Fibroblast of pulmonary artery (primary cell): Measurements from ENCODE around the gene TCHH.

Experiments
- DNase-seq: peaks from one replicate; pipeline ENCODE4 v3.0.0-alpha.2; 2010; ENCODE audit warnings: low read depth
- H3K4me3 ChIP-seq: replicated peaks from 2 replicates; pipeline ENCODE4 v1.5.1; 2011; ENCODE audit warnings: low read depth, mild to moderate bottlenecking, control low read depth, low read length, moderate library complexity
- CTCF ChIP-seq: IDR thresholded peaks from 2 replicates; pipeline ENCODE4 v1.5.1; 2011; ENCODE audit warnings: mild to moderate bottlenecking, control low read depth, low read length, inconsistent platforms; ENCODE audit errors: missing control alignments

The TCHH gene

GRCh38 chr1:152107984-152108881, 7.0 kb downstream of the TCHH start:
- peak overlapping the region; percentile 30 for H3K4me3 ChIP-seq
- no peak for TF ChIP-seq CTCF
- DNase-seq, result peak; percentile 69

- H3K4me3 ChIP-seq, result peak overlapping the region; percentile 30
- TF ChIP-seq CTCF, result no peak
- DNase-seq, result no peak
Measured at GRCh38 chr1:152107031-152107983, 7.9 kb downstream of the TCHH start.

GRCh38 chr1:152104854-152105253, 10.4 kb downstream of the TCHH start:
- no peak for DNase-seq
- no peak overlapping the region for H3K4me3 ChIP-seq
- TF ChIP-seq CTCF, result no peak

- TF ChIP-seq CTCF, result no peak
- H3K4me3 ChIP-seq, result no peak overlapping the region
- DNase-seq, result no peak
Measured at GRCh38 chr1:152096931-152097330, 18.3 kb downstream of the TCHH start.

- no peak for TF ChIP-seq CTCF
- no peak within 1 kb of the TSS for H3K4me3 ChIP-seq
- DNase-seq, result no peak
Measured at GRCh38 chr1:152089014-152089674, 26.1 kb downstream of the TCHH start, which contains the start of gene TCHHL1. TSS of gene TCHHL1 (minus strand) at chr1:152089064. CDS start at chr1:152088143, 921 bp downstream.

- DNase-seq, result no peak
- H3K4me3 ChIP-seq, result no peak overlapping the region
- no peak for TF ChIP-seq CTCF
Measured at GRCh38 chr1:152086760-152087159, 28.5 kb downstream of the TCHH start.
